ENCODE results near the gene OXCT2.
A peak's percentile ranks its signal among the peaks of the same experiment; 100 is the strongest.

Gene OXCT2

GRCh38 chr1:39762550-39763540 lies 8.3 kb downstream of the OXCT2 start:
- no peak for DNase-seq (ENCODE audit: low read depth in 2 of 2)

GRCh38 chr1:39761557-39762260 lies 9.4 kb downstream of the OXCT2 start:
- no peak for DNase-seq (ENCODE audit: low read depth in 2 of 2)

GRCh38 chr1:39761016-39761415 lies 10.1 kb downstream of the OXCT2 start:
- no peak for DNase-seq (ENCODE audit: low read depth in 2 of 2)

- no peak for DNase-seq (ENCODE audit: low read depth in 2 of 2)
These were observed 10.8 kb downstream of the OXCT2 start for GRCh38 chr1:39760074-39761008.

- no peak for DNase-seq (ENCODE audit: low read depth in 2 of 2)
These were observed 11.8 kb downstream of the OXCT2 start for GRCh38 chr1:39759436-39759726.

- DNase-seq (ENCODE audit: low read depth in 2 of 2) = no peak
These were observed 12.4 kb downstream of the OXCT2 start for GRCh38 chr1:39758556-39759435.

GRCh38 chr1:39757501-39757900 lies 13.6 kb downstream of the OXCT2 start:
- no peak for DNase-seq (ENCODE audit: low read depth in 2 of 2)

GRCh38 chr1:39755965-39756659 lies 15.0 kb downstream of the OXCT2 start:
- DNase-seq (ENCODE audit: low read depth in 2 of 2) = no peak

GRCh38 chr1:39754906-39755504 lies 16.1 kb downstream of the OXCT2 start:
- no peak for DNase-seq (ENCODE audit: low read depth in 2 of 2)

- no peak for DNase-seq (ENCODE audit: low read depth in 2 of 2)
These were observed 17.1 kb downstream of the OXCT2 start for GRCh38 chr1:39754026-39754570.

- no peak for DNase-seq (ENCODE audit: low read depth in 2 of 2)
These were observed 17.8 kb downstream of the OXCT2 start for GRCh38 chr1:39753132-39754025.

- DNase-seq (ENCODE audit: low read depth in 2 of 2) = no peak
These were observed 18.4 kb downstream of the OXCT2 start for GRCh38 chr1:39752703-39753102.

GRCh38 chr1:39751595-39751994 lies 19.6 kb downstream of the OXCT2 start:
- no peak for DNase-seq (ENCODE audit: low read depth in 2 of 2)

- no peak for DNase-seq (ENCODE audit: low read depth in 2 of 2)
These were observed 26.0 kb downstream of the OXCT2 start for GRCh38 chr1:39745016-39745670.

GRCh38 chr1:39738622-39739366 lies 32.4 kb downstream of the OXCT2 start, which contains the start of gene PPIE:
Gene PPIE, plus strand, starts transcription at chr1:39738882. Its CDS starts 19 bp downstream, at chr1:39738901.
- peak; percentile 94 to 99 for DNase-seq (ENCODE audit: low read depth in 2 of 2)

- no peak for DNase-seq (ENCODE audit: low read depth in 2 of 2)
These were observed 33.5 kb downstream of the OXCT2 start for GRCh38 chr1:39737546-39738169.

- DNase-seq (ENCODE audit: low read depth in 2 of 2) = no peak
These were observed 35.4 kb downstream of the OXCT2 start for GRCh38 chr1:39735731-39736130.
